GM18508 (cell line): ENCODE data around the gene ULK4.
"Not testable (repeated sequence)": the region's sequence is repeated elsewhere in the genome, so short reads cannot be mapped to it uniquely, and the experiment has no call there.

Experiments
- ATAC-seq: cut with Tn5 transposase; IDR thresholded peaks from one replicate; pipeline ENCODE4 v1.9.1; 2021; ENCODE audit warnings: moderate number of reproducible peaks; ENCODE audit not compliant: insufficient read depth, unreplicated experiment

The ULK4 gene

DNA sequence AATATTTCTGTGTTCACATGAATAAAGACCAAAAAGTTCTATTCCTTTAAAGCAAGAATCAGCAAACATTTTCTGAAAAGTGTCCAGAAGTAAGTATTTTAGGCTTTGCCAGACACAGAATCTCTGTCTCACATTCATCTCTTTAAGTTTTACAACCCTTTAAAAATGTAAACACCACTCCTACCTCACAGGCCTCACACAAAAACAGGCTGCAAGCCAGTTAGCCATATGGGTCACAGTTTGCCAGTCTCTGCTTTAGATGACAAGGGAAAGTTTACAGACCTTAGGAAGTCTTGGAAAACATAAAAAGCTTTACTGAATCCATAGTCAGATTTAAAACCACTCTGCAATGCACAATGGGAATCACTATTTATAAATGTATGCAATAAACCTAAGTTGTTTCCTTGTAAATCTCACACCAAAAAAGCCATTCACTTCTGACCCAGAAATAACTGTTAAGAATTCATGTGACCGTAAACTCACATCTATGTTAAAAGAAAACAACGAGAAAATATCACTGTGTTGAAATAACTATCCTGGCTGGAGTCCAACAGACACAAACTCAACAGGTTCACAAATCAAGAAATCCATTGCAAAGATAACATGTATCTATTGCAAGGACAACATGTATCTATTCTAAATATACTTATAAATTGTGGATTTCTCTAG lies 308.2 kb downstream of the ULK4 start:
- no peak for ATAC-seq

DNA sequence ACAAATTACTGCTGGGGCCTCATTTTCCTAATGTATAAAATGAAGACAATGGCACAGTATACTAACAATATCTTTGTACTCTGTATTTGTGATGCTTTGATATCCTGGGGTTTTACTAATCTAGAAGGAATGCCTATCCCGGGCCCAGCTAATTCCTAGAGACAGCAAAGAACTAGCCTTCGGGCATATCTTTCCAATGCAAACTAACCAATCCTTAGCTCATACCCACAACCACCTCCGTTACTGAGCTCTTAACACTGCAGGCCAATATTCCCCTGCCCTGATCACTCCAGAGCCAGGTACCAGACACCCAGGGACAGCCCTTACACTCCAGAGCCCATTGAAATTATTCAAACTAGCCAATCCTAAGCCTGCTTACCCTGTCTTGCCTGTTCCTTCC lies 309.0 kb downstream of the ULK4 start:
- ATAC-seq, result no peak

- ATAC-seq, result no peak
These were observed 309.4 kb downstream of the ULK4 start for GRCh38 chr3:41652506-41652905.

DNA sequence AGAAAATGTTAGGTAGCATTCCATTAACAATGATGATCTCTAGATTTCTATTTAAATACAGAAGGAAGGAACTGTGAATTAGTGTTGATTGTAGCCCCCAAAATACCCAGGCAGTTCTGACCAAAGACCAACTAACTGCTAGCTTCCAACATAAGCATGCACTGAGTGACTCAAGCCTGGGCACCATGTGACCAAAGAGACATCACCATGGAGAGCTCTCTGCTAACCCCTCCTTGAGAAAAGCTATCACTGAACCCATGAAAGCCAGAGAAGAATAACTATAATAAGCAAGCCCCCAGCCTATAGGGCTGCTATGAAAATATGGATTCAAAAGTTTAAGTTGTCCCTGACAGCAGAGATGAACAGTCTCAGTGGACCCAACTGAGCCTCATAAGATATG lies 310.2 kb downstream of the ULK4 start:
- no peak for ATAC-seq

DNA sequence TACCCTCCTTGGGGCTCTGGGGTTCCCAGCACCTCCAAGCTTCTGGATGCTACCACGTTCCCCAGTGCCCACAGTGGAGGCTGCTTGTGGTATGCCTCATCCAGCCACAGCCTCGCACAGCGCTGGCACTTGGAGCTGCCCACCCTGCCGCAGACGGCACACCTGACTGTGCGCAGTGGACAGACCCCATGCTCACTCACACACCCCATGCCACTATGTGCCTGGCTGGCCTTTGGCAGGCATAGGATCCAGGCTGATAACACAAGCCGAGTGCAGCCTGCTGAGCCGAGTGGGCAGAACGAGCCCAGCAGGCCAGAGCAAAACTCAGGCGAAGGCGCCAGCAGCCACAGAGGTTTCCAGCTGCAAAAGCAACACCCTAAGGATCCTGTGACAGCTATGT lies 311.5 kb downstream of the ULK4 start:
- no peak for ATAC-seq

- no peak for ATAC-seq
These were observed 312.7 kb downstream of the ULK4 start for GRCh38 chr3:41649129-41649739.

- ATAC-seq, result not testable (repeated sequence)
These were observed 314.2 kb downstream of the ULK4 start for GRCh38 chr3:41647730-41648129.

DNA sequence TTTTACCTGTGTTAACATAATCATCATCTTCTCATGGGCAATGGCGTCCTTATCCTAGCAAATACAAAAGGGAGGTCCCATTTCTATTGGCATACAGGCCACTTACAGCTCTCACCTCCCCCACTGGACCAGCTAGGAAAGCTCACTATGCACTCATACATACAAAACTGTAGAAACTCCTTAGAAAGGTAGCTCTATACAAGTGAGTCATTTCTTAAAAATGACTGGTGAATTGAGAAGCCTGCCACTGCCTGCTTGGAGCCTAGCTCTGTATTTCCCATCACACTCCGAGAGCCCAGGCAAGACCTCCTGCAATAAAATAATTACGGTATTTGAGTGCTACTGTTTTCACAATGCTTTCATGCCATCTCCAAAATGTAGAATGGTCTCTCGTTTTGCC lies 321.8 kb downstream of the ULK4 start:
- no peak for ATAC-seq

- no peak for ATAC-seq
These were observed 323.5 kb downstream of the ULK4 start for GRCh38 chr3:41638381-41638780.

GRCh38 chr3:41632700-41633099 lies 329.2 kb downstream of the ULK4 start:
- ATAC-seq, result no peak

DNA sequence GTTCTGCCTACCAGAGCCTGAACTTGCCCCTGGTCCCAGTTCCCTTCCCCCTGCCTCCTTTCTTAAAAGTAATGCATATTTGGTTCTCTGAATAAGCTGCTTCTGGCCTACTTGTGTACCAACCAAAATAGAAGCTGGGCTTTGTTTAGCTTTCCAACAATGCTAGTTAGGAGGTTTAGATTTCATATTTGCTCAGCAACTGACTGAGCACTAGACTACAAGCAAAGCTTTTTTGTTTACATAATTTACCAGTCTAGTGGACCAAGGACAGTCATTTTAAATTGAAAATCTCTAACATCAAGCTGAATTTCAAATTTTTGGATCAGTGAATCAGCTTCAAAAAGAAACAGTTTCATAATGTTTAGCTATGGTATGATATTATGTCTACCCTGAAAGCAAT lies 331.2 kb downstream of the ULK4 start:
- no peak for ATAC-seq

DNA sequence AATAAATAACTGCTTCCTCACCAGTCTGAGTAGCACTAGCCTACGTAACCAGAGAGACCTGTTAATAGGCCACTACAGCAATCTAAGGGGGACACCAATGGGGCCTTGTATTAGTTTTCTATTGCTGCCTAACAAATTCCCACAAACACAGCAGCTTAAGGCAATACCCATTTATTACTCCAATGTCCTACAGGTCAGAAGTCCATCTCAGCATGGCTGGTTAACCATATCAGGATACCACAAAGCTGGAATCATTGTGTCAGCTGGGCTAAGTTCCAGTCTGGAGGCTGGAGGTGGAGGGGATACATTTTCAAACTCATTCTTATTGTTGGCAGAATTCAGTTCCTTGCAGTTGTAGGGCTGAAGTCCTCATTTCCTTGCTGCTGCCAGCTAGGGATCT lies 331.9 kb downstream of the ULK4 start:
- no peak for ATAC-seq

GRCh38 chr3:41629072-41629471 lies 332.8 kb downstream of the ULK4 start:
- no peak for ATAC-seq

DNA sequence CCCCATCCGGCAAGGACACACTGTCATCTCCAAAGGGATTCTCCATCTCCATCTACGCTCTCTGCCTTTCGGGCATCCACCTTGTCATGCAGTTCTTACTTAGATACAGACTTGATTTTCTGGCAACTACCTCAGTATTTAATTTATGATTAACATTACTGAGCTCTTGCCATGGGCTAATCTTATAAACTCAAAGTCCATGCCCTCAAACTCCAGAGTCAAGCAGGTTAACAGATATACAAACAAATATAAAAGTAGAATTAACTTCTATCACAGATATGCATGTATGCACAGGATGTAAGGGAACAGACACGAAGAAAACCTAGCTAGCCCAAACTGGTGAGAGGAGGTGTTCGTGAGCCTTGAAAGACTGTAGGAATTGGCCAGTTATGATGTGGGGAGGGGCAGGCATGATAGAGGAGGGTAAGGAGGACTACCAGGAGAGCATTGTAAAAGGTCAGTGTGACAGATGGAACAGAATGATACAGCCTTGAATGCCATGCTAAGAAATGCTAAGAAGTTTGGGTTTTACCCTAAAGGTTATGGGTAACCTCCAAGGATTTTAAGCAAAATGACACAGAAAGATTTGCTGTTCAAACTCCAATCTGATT lies 334.3 kb downstream of the ULK4 start:
- ATAC-seq, result no peak

- no peak for ATAC-seq
These were observed 349.1 kb downstream of the ULK4 start for GRCh38 chr3:41612853-41613252.

GRCh38 chr3:41611008-41611407 lies 350.9 kb downstream of the ULK4 start:
- no peak for ATAC-seq

GRCh38 chr3:41608347-41608746 lies 353.6 kb downstream of the ULK4 start:
- ATAC-seq, result no peak

DNA sequence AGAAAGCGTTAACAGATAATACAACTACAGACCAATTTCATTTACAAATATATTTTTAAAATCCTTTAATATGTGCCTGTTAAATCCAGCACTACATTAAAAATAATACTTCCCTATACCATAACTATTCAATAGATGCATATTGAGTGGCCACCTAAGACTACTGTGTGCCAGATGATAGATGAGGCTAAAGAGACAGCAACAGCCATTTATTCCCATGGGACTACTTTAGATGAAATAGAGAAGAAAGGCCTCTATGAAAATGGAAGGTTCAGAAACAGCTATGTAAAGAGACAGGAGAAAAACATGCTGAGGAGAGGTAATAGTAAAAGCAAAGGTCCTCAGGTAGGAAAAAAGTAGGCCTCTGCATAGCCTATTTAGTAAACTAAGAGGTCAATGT lies 358.1 kb downstream of the ULK4 start:
- no peak for ATAC-seq

GRCh38 chr3:41602121-41602520 lies 359.8 kb downstream of the ULK4 start:
- no peak for ATAC-seq

DNA sequence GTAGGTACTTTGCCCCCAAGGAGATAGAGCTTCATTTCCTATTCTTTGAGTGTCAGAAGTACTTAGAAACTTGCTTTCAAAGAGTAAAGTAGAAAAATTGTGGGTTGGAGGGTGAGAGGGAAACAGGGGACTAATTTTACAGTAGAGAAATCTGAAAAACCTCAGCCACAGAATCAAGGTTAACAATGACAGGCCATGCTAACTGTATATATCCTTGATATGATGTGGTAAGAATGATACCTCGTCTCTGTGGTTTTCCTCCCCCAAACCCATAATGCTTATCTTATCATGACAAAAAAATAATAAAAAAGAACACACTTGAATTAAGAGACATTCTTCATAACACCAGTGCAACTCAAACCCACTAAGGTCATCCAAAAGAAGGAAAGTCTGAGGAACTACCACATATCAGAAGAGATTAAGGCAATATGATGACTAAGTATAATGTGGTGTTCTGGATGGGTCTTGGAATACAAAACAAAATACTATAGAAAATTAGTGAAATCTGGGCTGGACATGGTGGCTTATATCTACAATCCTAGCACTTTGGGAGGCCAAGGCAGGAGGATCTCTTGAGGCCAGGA lies 360.4 kb downstream of the ULK4 start:
- ATAC-seq, result no peak

DNA sequence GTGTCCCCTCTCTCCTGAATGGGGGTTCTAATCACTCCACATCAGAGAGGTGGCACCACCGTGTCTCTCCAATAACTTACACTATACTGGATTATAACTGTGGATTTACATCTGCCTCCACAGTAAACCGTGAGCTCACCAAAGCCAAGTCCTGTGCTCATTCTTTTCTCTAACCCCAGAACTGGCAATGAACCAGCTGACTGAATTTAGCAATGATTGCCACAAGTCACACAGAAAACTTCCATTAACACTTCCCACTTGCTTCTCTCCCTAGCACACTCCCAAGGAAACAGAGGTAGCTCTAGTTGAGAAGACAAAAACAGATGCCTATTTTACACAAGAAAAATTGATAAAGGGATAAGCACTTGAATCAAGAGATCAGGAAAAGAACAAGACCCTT lies 361.3 kb downstream of the ULK4 start:
- ATAC-seq, result no peak

DNA sequence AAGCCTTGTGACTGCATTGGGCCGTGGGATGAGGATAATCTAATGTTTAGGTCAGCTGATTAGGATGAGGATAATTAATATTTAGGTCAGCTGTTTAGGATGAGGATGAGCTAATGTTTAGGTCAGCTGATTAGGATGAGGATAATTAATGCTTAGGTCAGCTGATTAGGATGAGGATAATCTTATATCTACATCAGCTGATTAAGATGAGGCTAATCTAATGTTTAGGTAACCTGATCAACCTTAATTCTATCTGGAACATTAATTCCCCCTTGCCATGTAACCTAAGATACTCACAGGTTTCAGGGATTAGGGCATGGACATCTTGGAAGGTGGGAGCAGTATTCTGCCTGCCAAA lies 362.8 kb downstream of the ULK4 start:
- no peak for ATAC-seq
